HepG2 (cell line): ENCODE data around the gene HDAC10. TPM values are rescaled to one million over a fixed set of nuclear protein-coding genes. Genes with fewer than 3 reads are reported as not detected.

ENCODE experiments used
- ATAC-seq: fragments of 200-7000 bp; cut with Tn5 transposase; 3 replicates; pipeline ENCODE4 v1.9.1; 2020; ENCODE audit warnings: mild to moderate bottlenecking, moderate library complexity
- BruUV-seq: library from RNA; stranded (reverse); fragments of 400-500 nt; replicated peaks from 2 replicates; lab custom pipeline; 2021; lab: Mats Ljungman, UMichigan
- CTCF ChIA-PET: fragments of 300-600 bp; formaldehyde crosslinking; extraction: SDS; loops from one replicate; lab custom pipeline; 2021; ENCODE audit warnings: low total read pairs, inconsistent platforms, low intra/inter-chr PET ratio; lab: Yijun Ruan, JAX
- POLR2A ChIA-PET: fragments of 350-600 bp; sonication (Branson Sonifier 250); formaldehyde crosslinking; loops from one replicate; lab custom pipeline; 2020; ENCODE audit warnings: antibody characterized with exemption, inconsistent platforms; lab: Yijun Ruan, JAX
- DNase-seq: peaks from one replicate; pipeline ENCODE4 v3.0.0-alpha.2; 2015; ENCODE audit warnings: low spot score
- FAIRE-seq: peaks from 3 replicates; lab custom pipeline; 2011; peaks lifted over from hg19 to GRCh38; lab: Jason Lieb, UNC
- H2AFZ ChIP-seq: one replicate; pipeline ENCODE4 v1.6.1; 2011; ENCODE audit warnings: low read length, inconsistent platforms
- H3K27ac ChIP-seq: fragments of 300-600 bp; 3 replicates; pipeline ENCODE4 v1.8.0; 2011; ENCODE audit warnings: mixed run types, mild to moderate bottlenecking, mixed read lengths, low read length, inconsistent platforms; ENCODE audit not compliant: insufficient read depth; ENCODE audit errors: extremely low read length
- H3K27me3 ChIP-seq, 2 experiments: fragments of 200-600 bp in 1 of 2; 2 replicates in 1 of 2; 3 replicates in 1 of 2; pipeline versions ENCODE4 v1.6.0 to v1.8.0; 2011; ENCODE audit warnings: low read length in 2 of 2, mild to moderate bottlenecking in 2 of 2, moderate library complexity in 2 of 2, inconsistent platforms in 1 of 2; ENCODE audit not compliant: insufficient read depth in 2 of 2, control insufficient read depth in 1 of 2
- H3K36me3 ChIP-seq, 2 experiments: fragments of 200-600 bp in 1 of 2; replicated peaks in 1 of 2; 2 replicates in 1 of 2; 3 replicates in 1 of 2; pipeline versions ENCODE4 v1.5.1 to v1.8.0; 2011; ENCODE audit warnings: low read length in 2 of 2, inconsistent platforms in 1 of 2; ENCODE audit not compliant: insufficient read depth in 2 of 2, control insufficient read depth in 1 of 2
- H3K4me1 ChIP-seq: 2 replicates; pipeline ENCODE4 v1.5.1; 2012; ENCODE audit warnings: low read length, inconsistent platforms; ENCODE audit not compliant: insufficient read depth
- H3K4me2 ChIP-seq: 2 replicates; pipeline ENCODE4 v1.6.0; 2011; ENCODE audit warnings: low read depth, low read length, inconsistent platforms
- H3K4me3 ChIP-seq, 3 experiments: fragments of 200-600 bp in 1 of 3; sonication (generic), shearing (Covaris generic) in 1 of 3; replicated peaks in 1 of 3; 2 replicates each; pipeline ENCODE4 v1.5.1; 2011 to 2016; ENCODE audit warnings: low read length in 3 of 3, inconsistent platforms in 2 of 3, low read depth in 2 of 3, mild to moderate bottlenecking in 2 of 3, control low read depth in 1 of 3, mixed read lengths in 1 of 3; ENCODE audit not compliant: insufficient read depth in 1 of 3
- H3K79me2 ChIP-seq: one replicate; pipeline ENCODE4 v1.6.1; 2011; ENCODE audit warnings: low read length, inconsistent platforms; ENCODE audit not compliant: insufficient read depth
- H3K9ac ChIP-seq: 2 replicates; pipeline ENCODE4 v1.6.0; 2011; ENCODE audit warnings: mild to moderate bottlenecking, low read depth, low read length, inconsistent platforms; ENCODE audit not compliant: insufficient read depth
- H3K9me3 ChIP-seq: 2 replicates; pipeline ENCODE4 v1.5.1; 2012; ENCODE audit warnings: mild to moderate bottlenecking, low read length
- H4K20me1 ChIP-seq: 2 replicates; pipeline ENCODE4 v1.6.0; 2011; ENCODE audit warnings: inconsistent platforms, mild to moderate bottlenecking, low read length, moderate library complexity; ENCODE audit not compliant: insufficient read depth
- AGO2 ChIP-seq: fragments of 200-400 bp; formaldehyde crosslinking; optimal IDR thresholded peaks from 2 replicates; pipeline ENCODE3; 2017; ENCODE audit warnings: mild to moderate bottlenecking, low read depth, low read length, moderate library complexity
- BCL6 ChIP-seq: IDR thresholded peaks from 2 replicates; pipeline ENCODE4 v1.6.1; 2016; ENCODE audit warnings: missing genetic modification reagents, missing compliant biosample characterization
- GABPA ChIP-seq, 2 experiments: IDR thresholded peaks; 2 replicates each; pipeline ENCODE4 v1.6.1; 2011 to 2016; ENCODE audit warnings: low read depth in 2 of 2, low read length in 1 of 2, missing biosample characterization in 1 of 2, missing genetic modification characterization in 1 of 2
- IRX3 ChIP-seq: sonication (generic); formaldehyde crosslinking; IDR thresholded peaks from 2 replicates; pipeline ENCODE4 v1.8.1; 2023; ENCODE audit warnings: mild to moderate bottlenecking, low read depth, missing genetic modification reagents, borderline replicate concordance
- MXI1 ChIP-seq: IDR thresholded peaks from 3 replicates; pipeline ENCODE4 v1.6.1; 2012; ENCODE audit warnings: low read depth, low read length, inconsistent platforms, borderline replicate concordance
- NFE2 ChIP-seq: sonication (generic); formaldehyde crosslinking; IDR thresholded peaks from 2 replicates; pipeline ENCODE4 v1.4.0; 2020; ENCODE audit warnings: missing genetic modification reagents
- POLR2A ChIP-seq, 2 experiments: IDR thresholded peaks; 2 replicates each; pipeline ENCODE4 v1.6.1; 2011; ENCODE audit warnings: low read depth in 2 of 2, low read length in 2 of 2, mild to moderate bottlenecking in 1 of 2, moderate library complexity in 1 of 2; ENCODE audit not compliant: insufficient read depth in 1 of 2
- RBFOX2 ChIP-seq: fragments of 200-400 bp; formaldehyde crosslinking; IDR thresholded peaks from 2 replicates; pipeline ENCODE4 v1.6.1; 2017; ENCODE audit warnings: low read depth, mild to moderate bottlenecking, low read length
- RBM39 ChIP-seq: fragments of 200-400 bp; formaldehyde crosslinking; IDR thresholded peaks from one replicate; pipeline ENCODE4 v1.6.1; 2018; ENCODE audit warnings: antibody characterized with exemption, mild to moderate bottlenecking, low read depth, low read length; ENCODE audit not compliant: poor library complexity, severe bottlenecking
- ZBTB33 ChIP-seq: sonication (generic); formaldehyde crosslinking; IDR thresholded peaks from 2 replicates; pipeline ENCODE4 v1.4.0; 2020; ENCODE audit warnings: missing genetic modification reagents
- ZKSCAN5 ChIP-seq: sonication (generic); formaldehyde crosslinking; IDR thresholded peaks from 2 replicates; pipeline ENCODE4 v1.5.1; 2020; ENCODE audit warnings: mild to moderate bottlenecking, missing genetic modification reagents
- ZNF281 ChIP-seq: sonication (generic); formaldehyde crosslinking; IDR thresholded peaks from 2 replicates; pipeline ENCODE4 v1.4.0; 2020; ENCODE audit warnings: missing genetic modification reagents, borderline replicate concordance
- ZNF687 ChIP-seq: sonication (generic); formaldehyde crosslinking; IDR thresholded peaks from 2 replicates; pipeline ENCODE4 v1.5.1; 2020; ENCODE audit warnings: mild to moderate bottlenecking, missing genetic modification reagents, moderate library complexity
- WGBS: methylation state at CpG from one replicate; pipeline ENCODE4 v1.1.6; 2017; ENCODE audit warnings: low lambda C conversion rate; 5-methylcytosine and 5-hydroxymethylcytosine counted together
- in situ Hi-C: cut with HindIII; loops from 2 replicates; pipeline ENCODE4 v1.10.0; 2017; ENCODE audit warnings: low pct_unique_long_range_greater_than_20kb; ENCODE audit not compliant: extremely low pct_ligation_motif_present
- intact Hi-C: fragments of 100-400 bp; cut with micrococcal nuclease; formaldehyde crosslinking; loops from one replicate; pipeline ENCODE4 v1.10.0; 2022; ENCODE audit not compliant: unreplicated experiment
- polyA plus RNA-seq, 8 experiments: library from polyadenylated mRNA; depleted of rRNA in 3 of 8; stranded (reverse) in 7 of 8; unstranded in 1 of 8; fragments of >200 nt; fragmentation: Illumina TruSeq in 4 of 8; extraction: Trizol in 4 of 8; gene quantifications; 2 replicates each; pipeline versions ENCODE4 v1.2.1 to v1.2.3, GENCODE V29; 2011 to 2016; ENCODE audit warnings: low read depth in 4 of 8, missing spikeins in 1 of 8, mixed read lengths in 1 of 8; ENCODE audit not compliant: insufficient read depth in 1 of 8
- total RNA-seq, 5 experiments: library from RNA; depleted of rRNA; stranded (reverse); fragments of >200 nt; fragmentation: Illumina TruSeq; extraction: Trizol; gene quantifications; 2 replicates each; pipeline ENCODE4 v1.2.3, GENCODE V29; 2016; ENCODE audit warnings: low read depth in 1 of 5

HDAC10 gene
- total and polyA plus RNA-seq, 2 of the 13 experiments (the other 11 are each of a cell fraction or from before 2014, with no cell fraction given): 13.9 to 14.9 TPM

- H4K20me1 ChIP-seq: peaks cover 5% of the 10 kb centered on the region; the same call in 1 of the 2 replicates
- no TSS peak for BruUV-seq
- intact Hi-C loops: no loop called here
- no peak for TF ChIP-seq ZKSCAN5 (CRISPR knock-in tag)
- no peak for TF ChIP-seq NFE2
- TF ChIP-seq ZNF687 (CRISPR knock-in tag): peak; percentile 25
- TF ChIP-seq POLR2A (IDR thresholded peaks at IDR 0.05; ENCODE audit: insufficient read depth in 1 of 2, low read depth in 2 of 2, low read length in 2 of 2): peak in 1 of 2 experiments; percentile 28; a peak in 1 of 4 replicates
- no peak for TF ChIP-seq BCL6 (CRISPR knock-in tag)
- peak; percentile 77 for TF ChIP-seq AGO2
- peak; percentile 48; the same call in 1 of the 2 replicates for TF ChIP-seq ZNF281 (CRISPR knock-in tag)
- no peak for TF ChIP-seq IRX3 (CRISPR knock-in tag)
- peak; percentile 55 for TF ChIP-seq RBFOX2
- peak; percentile 8 for TF ChIP-seq RBM39
- TF ChIP-seq GABPA (IDR thresholded peaks at IDR 0.05; ENCODE audit: low read depth, low read length): peak; percentile 4; the same call in 1 of the 2 replicates
- TF ChIP-seq GABPA (CRISPR knock-in tag; IDR thresholded peaks at IDR 0.05; ENCODE audit: low read depth): no peak
- peak; percentile 30; the same call in 1 of the 2 replicates for TF ChIP-seq ZBTB33 (CRISPR knock-in tag)
- TF ChIP-seq MXI1: no peak
- no peak overlapping the region for H3K27ac ChIP-seq
- H3K36me3 ChIP-seq: peaks cover 23 to 69% of the 10 kb centered on the region in 2 experiments; a peak in 4 of 5 replicates
- no peak overlapping the region for H2AFZ ChIP-seq
- CTCF ChIA-PET: interaction anchor here (0.6 kb wide), 1 partner anchor 123 kb away, joined by 3 read pairs; no protein-coding TSS in a partner anchor
- no peak overlapping the region for H3K4me2 ChIP-seq
- no peaks in the 10 kb centered on the region for H3K9me3 ChIP-seq
- POLR2A ChIA-PET: interaction anchor here (1.3 kb wide), 1 partner anchor 32 kb away, joined by 3 read pairs; the partner anchor contains the start of gene HDAC10
- no peak overlapping the region for H3K4me3 ChIP-seq
- DNase-seq: no peak
- no peaks in the 10 kb centered on the region for H3K27me3 ChIP-seq
- no peak overlapping the region for H3K9ac ChIP-seq
- no peaks in the 10 kb centered on the region for H3K4me1 ChIP-seq
- peaks cover 5% of the 10 kb centered on the region for H3K79me2 ChIP-seq
- ATAC-seq: peak; percentile 11
- FAIRE-seq: no peak
- in situ Hi-C loops: no loop called here
- WGBS: 84% methylated on average over 10 of the region's 43 CpGs
Observed at GRCh38 chr22:50218153-50218995, 32.7 kb downstream of the HDAC10 start.
